A549 treated with CpdA at 1 μM for 4 hours (cell line): Measurements from ENCODE around the gene RPS15A. TPM values are rescaled to one million over a fixed set of nuclear protein-coding genes. Genes with fewer than 3 reads are reported as not detected.

Source experiments
- total RNA-seq: library from RNA; stranded (reverse); fragments of 200-300 nt; extraction: Qiagen RNA extraction; gene quantifications from 5 replicates; pipeline ENCODE4 v1.2.3, GENCODE V29; 2022; ENCODE audit warnings: low read depth

The RPS15A gene
- 2,310 to 2,663 TPM (median 2,489 TPM) in 5 replicates for total RNA-seq

DNA sequence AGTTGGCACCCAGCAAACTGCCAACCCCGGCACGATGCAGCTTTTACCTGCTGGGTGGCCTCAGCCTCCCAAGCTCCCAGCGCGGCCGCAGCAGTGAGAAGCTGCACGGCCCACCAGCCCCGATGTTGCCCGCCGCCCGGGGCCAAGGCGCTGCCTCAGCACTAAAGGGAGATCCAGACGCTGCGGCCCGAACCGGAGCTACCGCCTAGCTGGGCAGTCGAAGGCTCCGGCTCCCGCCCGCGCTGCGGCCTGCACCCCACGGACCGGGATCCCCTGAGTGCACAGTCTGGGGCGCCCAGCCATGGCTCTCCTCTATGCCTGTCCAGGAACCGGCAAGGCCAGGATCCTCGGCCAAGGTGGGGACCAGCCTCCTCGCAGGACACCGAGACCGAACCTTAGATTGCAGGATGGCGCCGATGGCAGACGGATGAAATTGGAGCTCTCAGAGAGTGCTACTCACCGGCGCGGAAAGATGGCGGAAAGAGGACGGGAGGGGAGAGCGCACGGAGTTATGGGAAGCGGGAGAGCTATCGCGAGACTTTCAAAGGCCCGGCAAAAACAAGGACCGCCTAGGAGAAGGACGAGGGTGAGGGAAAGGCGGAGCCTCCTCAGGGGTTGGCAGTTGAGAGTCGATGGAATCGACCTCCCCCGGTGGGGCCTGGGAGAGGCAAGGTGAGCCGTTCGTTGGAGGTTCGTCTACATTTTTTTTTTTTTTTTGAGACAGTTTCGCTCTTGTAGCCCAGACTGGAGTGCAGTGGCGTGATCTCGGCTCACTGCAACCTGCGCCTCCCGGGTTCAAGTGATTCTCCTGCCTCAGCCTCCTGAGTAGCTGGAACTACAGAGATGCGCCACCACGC, at the start of gene RPS15A:
RPS15A (minus strand) TSS at position 485 of the 857 bp plus-strand sequence. CDS start 1,221 bp downstream, outside the sequence.

DNA sequence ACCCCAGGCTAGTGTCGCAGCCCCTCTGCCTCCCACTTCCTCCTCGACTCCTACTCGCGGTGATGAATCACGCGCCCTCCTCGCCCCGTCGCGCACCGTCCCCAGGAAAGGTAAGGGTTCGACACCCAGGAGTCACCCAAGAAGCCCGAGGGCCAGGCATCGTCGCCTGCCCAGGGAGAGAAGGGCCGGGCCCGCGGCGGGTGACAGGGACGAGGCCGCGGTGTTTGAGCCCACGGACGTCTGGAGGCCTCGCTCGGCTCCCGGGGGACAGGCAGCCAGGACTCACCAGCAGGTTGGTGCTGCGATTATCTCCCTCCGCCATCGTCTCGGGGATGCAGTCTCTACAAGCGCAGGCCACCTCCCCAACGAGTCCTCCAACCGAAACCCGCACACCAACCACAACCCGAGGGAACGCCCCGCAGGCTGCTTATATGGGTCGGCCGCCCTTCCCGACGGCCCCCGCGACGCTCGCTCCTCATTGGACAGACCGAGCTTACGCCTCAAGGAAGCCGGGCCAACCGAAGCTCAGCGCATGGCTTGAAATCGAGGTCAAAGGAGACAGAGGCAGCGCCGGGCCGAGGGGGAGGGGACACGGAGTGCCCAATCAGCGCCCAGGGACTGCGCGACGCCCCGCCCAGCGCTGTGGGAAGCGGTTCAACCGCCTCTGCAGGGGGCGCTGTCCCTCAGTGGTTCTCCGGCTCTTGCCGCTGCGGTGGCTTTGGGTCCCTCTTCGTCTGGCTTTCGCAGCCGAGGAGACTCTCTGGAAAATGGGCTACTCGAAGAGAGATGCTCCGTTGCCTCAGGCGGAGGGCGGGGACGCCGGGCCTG, 11.2 kb upstream of the RPS15A start, which contains the start of gene ARL6IP1:
ARL6IP1 (minus strand) TSS at position 405 of the 828 bp plus-strand sequence; CDS start at position 322, 83 bp downstream.

Other genes starting within 250 kb of the RPS15A start
- gene NOMO2, start 228.2 kb downstream of the RPS15A start, total RNA-seq, result 106 to 114 TPM (median 111 TPM) in 5 replicates
- gene ARL6IP1, start 11.2 kb upstream of the RPS15A start, total RNA-seq, result 273 to 527 TPM (median 295 TPM) in 5 replicates
- 15.8 to 24.4 TPM (median 22.5 TPM) in 5 replicates for gene SMG1, start 136.1 kb upstream of the RPS15A start, total RNA-seq
- 6.6 to 10.3 TPM (median 8.8 TPM) in 5 replicates for gene TMC7, start 193.6 kb upstream of the RPS15A start, total RNA-seq